ENCODE results near the gene USP4.
"Not testable (repeated sequence)": the region's sequence is repeated elsewhere in the genome, so short reads cannot be mapped to it uniquely, and the experiment has no call there.

The USP4 gene

DNA sequence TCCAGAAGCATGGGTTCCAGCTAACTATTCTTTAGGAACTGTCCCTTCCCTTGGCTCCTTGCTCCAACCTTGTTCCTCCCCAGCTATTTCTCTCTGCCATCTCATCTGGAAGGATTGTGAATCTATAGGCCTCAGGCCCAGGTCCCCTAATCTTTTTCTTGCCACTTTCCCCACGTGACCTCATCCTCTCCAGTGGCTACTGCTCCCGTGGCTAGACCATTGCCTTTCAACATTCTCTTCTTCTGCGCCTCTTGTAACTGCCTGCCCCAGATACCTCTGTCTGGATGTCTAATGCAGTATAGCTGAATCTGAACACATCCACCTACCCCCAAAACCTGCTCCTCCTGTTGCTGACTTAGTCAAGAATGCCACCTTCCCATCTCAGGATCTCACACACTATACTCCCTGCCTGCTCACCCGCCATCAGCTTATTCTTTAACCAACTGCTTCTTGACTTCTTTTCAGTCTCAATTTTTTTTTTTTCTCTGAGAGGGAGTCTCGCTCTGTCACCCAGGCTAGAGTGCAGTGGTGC, 13.1 kb upstream of the USP4 start:
- intact Hi-C loops (cut with DNase I) = loop anchor here (10.0 kb wide), 1 partner anchor 248 kb away; the partner anchor contains the start of gene QARS1
- no peak for DNase-seq

DNA sequence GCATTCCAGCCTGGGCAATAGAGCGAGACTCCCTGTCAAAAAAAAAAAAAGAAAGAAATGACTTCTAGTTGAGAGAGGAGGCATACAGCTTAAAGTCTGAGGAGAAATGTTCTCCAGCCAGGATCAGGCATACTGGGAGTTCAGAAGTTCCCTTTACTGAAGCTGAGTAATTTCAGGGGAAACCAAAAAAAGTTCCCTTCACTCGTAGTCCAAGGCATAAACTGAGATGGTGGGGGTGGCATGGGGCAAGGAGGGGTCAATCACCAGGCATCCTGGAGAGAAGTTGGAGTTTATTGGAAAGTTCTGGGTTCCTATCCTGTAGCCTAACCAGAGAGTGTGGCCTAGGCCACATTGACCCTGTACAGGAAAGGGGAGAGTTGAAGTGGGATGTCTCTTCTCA, 12.4 kb upstream of the USP4 start:
- DNase-seq = no peak
- intact Hi-C loops (cut with DNase I) = loop anchor here (10.0 kb wide), 1 partner anchor 247 kb away; the partner anchor contains the start of gene QARS1

DNA sequence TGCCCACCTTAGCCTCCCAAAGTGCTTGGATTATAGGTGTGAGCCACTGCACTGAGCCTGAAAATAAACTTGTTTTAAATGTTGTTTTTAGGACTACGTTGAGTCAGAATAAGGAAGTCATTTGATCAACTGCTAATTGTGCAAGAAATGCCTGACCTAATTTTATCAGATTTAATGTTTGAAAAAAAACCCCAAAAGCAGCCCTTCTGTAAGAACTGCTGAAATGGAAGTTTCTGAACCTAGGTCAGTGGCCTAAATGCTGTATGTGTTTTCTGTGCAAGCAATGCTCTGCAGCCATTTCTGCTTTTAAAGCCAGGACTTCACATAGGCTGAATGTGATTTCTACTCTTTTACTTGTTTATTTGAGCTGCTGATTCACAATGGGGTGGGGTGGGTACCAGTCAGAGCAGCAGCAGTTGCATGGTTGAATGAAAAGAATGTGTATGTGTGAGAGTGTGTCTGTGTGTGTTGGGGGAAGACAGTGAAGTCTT, 11.7 kb upstream of the USP4 start:
- peak in 1 of 42 donors; percentile 11 for DNase-seq
- intact Hi-C loops (cut with DNase I) = loop anchor here (10.0 kb wide), 1 partner anchor 247 kb away; the partner anchor contains the start of gene QARS1

DNA sequence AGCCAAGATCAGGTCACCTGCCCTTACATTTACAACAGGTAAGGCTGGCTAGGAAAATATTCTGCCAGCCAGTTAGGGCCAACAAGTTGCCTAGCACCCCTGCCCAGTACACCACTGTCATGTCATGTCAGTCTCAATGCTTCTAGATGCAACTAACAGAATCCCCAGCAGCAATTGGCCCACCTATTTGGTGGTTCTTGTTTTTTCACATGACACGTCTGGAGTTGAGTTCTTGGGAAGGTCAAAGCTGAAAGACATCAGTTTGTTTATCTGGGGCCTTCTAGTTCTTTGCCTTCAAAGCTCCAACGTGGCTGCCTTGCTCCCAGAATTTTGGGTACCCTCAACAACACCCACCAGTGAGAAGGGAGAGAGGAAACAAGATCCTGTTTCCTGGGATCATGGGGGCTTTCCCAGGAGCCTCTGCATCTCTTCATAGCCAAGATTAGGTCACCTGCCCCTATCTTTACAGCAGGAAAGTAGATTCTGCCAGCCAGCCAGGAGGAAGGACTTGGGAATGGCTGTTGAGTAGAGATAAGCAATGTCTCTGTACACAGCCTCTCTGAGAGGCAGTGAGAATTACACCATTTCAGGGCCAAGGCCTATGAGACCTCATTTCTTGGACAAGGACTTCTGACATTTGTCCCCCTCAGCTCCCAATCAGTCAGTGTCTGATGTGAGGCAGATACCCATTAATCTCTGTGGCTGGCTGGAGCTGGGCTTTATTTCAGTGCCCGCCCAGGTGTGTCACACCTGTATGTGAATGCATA, 9.7 kb upstream of the USP4 start:
- intact Hi-C loops (cut with DNase I) = loop anchor here (10.0 kb wide), 2 partner anchors 65 to 245 kb away; partner anchors contain the start of genes QARS1, RHOA and TCTA
- no peak for DNase-seq

DNA sequence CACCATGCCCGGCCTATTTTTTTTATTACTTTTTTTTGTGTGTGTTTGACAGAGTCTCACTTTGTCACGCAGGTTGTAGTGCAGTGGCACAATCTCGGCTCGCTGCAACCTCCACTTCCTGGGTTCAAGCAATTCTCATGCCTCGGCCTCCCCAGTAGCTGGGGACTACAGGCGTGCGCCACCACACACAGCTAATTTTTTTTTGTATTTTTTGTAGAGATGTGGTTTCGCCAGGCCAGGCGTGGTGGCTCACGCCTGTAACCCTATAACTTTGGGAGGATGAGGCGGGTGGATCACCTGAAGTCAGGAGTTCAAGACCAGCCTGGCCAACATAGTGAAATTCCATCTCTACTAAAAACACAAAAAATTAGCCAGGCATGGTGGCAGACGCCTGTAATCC, 8.5 kb upstream of the USP4 start:
- DNase-seq = not testable (repeated sequence)
- intact Hi-C loops (cut with DNase I) = loop anchor here (10.0 kb wide), 1 partner anchor 66 kb away; the partner anchor contains the start of genes RHOA and TCTA

DNA sequence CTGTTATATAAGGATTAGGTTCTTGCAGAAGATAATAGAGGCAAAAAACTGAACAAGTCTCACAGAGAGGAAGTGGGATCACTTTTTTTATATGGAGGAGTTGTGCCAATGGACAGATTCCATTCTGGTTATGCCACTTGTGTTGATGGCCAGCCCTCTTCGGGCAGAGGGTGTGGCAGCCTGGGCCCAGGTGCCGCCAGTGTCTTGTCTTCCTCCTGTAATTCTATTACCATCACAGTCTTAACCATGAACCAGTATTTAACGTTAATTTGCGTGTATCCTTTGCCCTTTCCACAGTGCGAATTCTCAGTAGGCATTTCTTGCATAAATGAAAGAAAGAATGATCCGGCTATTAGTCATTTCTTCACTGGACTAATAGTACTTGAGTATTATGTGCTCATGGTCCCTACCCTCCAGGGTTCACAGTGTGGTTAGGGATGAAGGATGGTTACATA, 7.0 kb upstream of the USP4 start:
- DNase-seq = no peak
- intact Hi-C loops (cut with DNase I) = loop anchor here (10.0 kb wide), 1 partner anchor 68 kb away; the partner anchor contains the start of genes RHOA and TCTA

DNA sequence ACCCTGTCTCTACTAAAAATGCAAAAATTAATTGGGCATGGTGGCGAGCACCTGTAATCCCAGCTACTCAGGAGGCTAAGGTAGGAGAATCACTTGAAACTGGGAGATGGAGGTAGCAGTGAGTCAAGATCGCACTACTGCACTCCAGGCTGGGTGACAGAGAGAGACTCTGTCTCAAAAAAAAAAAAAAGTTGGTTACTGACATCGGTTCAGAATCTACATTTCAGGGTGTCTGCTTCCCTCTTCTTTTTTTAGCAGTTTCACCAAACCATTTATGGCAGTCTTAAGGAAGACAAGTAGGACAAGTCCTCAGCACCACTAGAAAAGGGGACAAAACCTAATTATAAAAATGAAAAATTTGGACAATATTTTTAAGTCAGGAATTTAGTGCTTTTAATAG, 3.3 kb upstream of the USP4 start:
- no peak for DNase-seq
- intact Hi-C loops (cut with DNase I) = loop anchor here (10.0 kb wide), 1 partner anchor 72 kb away; the partner anchor contains the start of genes RHOA and TCTA

DNA sequence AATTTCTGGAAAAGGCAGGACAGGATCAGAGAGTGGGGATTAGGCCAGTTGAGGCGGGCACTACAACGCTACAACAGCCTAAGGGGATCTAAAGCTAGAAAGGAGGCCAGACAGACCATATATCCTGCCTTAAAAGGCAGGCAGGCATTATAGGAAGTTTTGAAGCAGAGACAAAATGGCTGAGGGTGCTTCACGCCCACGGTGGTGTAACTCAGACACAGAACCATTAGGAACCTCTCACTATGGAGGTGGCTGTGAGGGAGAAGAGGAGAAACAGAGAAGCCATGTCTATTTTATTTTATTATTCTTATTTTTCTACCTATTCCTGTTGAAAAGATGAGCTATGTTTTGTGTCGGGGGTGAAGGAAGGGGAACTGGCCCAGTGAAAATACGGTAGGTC, 2.1 kb upstream of the USP4 start:
- intact Hi-C loops (cut with DNase I) = loop anchor here (10.0 kb wide), 1 partner anchor 73 kb away; the partner anchor contains the start of genes RHOA and TCTA
- DNase-seq = no peak

DNA sequence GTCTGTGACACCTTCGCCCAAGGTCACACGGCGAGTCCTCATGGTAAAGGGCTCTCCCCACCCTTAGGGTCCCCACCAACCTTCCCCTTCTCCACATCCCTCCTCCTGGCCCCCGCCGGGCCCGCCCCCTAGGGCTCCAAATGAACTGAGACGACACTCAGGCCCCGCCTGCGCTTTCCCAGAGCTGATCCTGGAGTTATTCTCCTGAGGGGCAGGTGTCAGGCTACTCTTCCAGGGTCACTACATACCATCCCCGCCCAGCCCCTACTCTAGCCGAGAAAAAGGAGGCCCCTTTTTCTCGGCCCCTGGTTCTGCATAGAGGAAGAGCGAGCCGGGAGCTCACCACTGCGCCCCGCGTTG, 292 bp downstream of the USP4 start:
- peak in 21 of 42 donors; percentile 17 to 58 (median 29) for DNase-seq
- intact Hi-C loops (cut with DNase I) = no loop called here

DNA sequence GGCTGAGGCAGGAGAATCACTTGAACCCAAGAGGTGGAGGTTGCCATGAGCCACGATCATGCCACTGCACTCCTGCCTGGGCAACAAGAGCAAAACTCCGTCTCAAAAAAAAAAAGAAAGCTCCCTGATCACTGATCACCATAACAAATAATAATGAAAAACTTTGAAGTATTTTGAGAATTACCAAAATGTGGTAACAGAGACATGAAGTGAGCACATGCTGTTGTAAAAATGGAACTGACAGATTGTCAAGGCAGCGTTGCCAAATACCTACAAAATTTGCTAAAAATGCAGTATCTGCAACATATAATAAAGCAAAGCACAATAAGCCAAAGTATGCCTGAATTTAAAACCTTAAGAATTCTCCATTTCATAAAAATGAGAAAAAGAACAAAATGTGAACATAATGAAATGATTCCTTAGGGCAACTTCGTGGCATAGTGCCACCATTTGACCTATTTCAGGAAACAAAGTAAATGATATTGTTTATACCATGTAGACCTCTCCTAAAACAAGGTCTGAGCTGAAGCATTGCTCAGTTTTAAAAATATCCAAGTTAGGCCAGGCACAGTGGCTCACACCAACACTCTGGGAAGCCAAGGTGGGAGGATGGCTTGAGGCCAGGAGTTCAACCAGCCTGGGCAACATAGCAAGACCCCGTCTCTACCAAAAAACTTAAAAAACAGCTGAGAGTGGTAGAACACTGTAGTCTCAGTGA, 5.8 kb downstream of the USP4 start:
- intact Hi-C loops (cut with DNase I) = no loop called here
- no peak for DNase-seq

DNA sequence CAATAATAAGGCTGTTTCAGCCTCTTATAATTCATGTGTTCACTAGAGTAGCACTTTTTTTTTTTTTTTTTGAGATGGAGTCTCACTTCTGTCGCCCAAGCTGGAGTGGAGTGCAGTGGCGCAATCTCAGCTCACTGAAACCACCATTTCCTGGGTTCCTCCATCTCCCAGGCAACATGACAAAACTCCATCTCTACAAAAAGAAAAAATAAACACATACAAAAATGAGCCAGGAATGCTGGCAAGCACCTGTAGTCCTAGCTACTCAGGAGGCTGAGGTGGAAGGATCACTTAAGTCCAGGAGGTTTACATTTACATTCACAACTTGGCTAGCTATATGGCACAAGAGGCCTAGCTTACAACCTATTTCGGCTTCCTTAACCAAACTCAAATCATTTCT, 6.8 kb downstream of the USP4 start:
- intact Hi-C loops (cut with DNase I) = no loop called here
- DNase-seq = peak in 7 of 42 donors; percentile 23 to 63 (median 33)

DNA sequence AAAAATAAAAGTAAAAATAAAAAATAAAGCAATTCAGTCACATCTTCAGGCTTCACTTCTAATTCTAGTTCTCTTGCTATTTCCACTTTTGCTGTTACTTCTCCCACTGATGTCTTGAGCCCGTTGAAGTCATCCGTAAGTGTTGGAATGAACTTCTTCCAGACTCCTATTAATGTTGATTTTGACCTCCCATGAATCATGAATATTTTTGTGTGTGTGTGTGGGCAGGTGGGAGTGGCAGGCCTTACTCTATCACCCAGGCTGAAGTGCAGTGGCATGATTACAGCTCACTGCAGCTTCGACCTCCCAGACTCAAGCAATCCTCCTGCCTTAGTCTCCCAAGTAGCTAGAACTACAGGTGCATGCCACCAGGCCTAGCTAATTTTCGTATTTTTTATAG, 10.7 kb downstream of the USP4 start:
- intact Hi-C loops (cut with DNase I) = no loop called here
- no peak for DNase-seq

DNA sequence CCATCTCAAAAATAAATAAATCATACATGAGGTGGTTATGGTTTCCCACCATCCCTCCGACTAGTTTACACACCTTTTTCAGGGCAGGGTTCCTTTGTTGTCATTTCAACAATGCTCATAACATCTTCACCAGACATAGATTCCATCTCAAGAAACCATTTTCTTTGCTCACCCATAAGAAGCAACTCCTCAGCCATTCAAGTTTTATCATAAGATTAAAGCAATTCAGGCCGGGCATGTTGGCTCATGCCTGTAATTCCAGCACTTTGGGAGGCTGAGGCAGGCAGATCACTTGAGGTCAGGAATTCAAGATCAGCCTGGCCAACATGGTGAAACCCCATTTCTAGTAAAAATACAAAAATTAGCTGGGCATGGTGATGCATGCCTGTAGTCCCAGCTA, 11.5 kb downstream of the USP4 start:
- DNase-seq; intact Hi-C loops (cut with DNase I): not testable (repeated sequence)

DNA sequence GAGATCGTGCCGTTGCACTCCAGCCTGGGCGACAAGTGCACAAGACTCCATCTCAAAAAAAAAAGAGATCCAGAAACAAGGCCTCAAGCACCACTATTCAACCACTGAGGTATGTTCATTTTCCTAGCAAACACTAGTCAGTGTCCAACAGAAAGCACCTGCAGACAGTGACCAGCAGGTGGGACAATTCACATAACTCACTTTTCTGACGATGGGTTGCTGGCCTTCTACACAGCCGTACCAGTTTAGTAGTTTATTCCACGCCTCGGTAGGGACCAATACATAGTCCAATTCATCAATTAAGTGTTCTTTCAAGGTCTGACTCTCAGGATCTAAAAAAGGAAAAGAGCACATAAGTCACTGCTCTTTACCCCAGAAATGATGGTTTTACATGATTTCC, 12.4 kb downstream of the USP4 start:
- intact Hi-C loops (cut with DNase I) = no loop called here
- no peak for DNase-seq

DNA sequence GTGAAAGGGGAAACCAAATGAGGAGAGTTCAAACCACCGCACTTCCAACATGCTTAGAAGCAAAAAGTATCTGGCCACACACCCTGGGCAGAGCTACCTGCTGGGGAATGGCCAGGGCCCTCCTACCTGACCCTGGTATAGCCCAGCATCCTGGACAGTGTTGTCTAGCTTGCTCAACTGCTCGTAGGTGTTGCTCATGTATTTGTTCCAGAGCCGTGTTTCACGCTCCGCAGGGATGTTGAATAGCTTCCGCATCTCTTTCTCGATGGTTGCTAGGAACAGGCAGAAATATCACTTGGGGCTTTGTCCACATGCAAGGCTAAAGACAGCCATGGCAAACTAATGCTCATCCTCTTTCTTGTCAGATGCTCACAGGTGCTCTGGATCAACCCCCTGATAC, 15.1 kb downstream of the USP4 start:
- intact Hi-C loops (cut with DNase I) = no loop called here

DNA sequence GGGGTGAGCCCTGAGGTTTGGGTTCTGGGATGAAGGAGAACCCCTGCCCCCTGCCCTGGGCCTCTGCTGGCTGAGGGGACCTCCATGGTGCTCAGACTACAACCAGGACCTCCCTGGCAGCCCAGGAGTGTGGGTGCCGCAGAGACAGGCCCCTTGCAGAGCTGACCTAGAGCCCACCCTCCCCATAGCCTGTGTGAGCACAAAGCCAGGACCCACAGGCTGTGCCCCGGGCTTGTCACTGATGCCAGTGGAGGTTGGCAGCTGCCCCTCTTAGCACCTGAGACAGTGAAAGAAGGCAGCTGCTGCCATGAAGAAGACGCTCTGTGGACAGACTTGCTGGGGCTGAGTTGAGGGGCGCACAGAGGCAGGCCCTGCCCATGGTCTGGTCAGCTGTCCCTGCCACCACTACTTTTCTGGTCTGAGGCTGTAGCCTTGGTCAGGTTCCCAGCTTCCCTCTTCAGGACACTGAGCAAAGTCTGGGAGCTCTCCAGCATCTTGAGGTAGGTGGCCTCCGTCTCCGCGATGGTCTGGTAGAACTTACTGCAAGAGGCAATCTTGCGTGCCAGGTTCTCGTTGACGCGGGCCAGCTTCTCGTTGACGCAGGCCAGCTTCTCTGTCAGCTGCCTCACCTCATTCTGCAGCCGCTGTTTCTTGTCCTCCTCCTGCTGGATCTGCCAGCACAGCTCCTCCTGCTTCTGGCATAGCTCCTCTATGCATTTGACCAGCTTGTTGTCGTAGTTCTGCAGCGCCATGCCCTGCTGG, 23.0 kb downstream of the USP4 start:
- peak in 25 of 42 donors; percentile 11 to 63 (median 33) for DNase-seq
- intact Hi-C loops (cut with DNase I) = no loop called here

More for the DNA sequence above, 15.1 kb downstream of the USP4 start:
- DNase-seq = no peak

DNA sequence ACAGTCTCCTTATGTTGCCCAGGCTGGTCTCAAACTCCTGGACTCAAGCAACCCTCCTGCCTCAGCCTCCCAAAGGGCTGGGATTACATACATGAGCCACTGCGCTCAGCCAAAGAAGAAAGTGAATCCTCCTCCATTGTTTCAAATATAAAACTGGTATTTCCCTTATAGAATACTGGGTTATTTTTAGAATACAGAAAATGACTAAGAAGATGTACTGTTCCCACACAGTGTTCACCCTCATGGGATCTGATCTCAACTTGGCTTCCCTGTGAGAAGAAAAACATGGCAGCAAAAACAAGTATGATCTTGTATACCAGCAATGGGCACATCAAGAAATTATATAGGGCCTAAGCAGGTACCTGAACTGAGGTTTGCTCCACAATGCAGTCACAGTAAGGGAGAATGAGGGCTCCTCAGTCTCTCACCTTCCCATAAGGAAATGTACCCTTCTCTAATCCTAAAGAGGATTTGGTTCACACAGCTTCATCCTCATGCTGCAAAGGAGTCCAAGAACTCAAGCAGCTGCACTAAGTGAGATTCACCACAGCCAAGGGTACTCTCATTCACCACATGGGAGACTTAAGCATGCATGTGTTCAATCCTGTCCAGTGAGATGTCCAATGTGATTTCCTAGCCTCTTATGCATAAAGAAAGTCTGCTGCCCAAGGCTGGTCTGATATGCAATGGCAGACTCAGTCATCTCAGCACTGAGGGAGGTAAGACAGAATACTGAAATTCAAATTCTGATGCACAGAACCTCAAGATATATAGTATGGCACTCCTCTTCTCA, 25.8 kb downstream of the USP4 start:
- peak in 6 of 42 donors; percentile 8 to 42 (median 16) for DNase-seq
- intact Hi-C loops (cut with DNase I) = no loop called here

DNA sequence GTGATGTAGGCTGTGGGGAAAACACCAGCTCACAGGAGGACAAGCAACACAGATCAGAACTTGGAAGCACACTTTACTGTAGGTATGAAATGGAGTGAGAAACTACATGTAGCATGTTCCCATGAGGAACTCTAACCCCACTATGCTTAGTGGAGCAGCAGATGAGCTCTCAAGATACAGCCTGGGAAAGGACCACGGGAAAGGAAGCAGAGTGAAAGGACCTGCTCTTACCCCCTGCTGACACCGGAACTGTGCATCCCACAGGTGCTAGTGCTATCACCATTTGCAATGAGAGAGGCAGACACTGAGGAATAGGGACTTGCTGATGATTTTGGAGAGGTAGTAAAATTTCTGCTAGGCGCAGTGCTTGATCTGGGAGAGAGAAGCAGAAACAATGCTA, 28.6 kb downstream of the USP4 start:
- no peak for DNase-seq
- intact Hi-C loops (cut with DNase I) = no loop called here

Measured in head of caudate nucleus (tissue), 42 donors.